Measurements from ENCODE around the gene B4GALT6.

Gene B4GALT6

DNA sequence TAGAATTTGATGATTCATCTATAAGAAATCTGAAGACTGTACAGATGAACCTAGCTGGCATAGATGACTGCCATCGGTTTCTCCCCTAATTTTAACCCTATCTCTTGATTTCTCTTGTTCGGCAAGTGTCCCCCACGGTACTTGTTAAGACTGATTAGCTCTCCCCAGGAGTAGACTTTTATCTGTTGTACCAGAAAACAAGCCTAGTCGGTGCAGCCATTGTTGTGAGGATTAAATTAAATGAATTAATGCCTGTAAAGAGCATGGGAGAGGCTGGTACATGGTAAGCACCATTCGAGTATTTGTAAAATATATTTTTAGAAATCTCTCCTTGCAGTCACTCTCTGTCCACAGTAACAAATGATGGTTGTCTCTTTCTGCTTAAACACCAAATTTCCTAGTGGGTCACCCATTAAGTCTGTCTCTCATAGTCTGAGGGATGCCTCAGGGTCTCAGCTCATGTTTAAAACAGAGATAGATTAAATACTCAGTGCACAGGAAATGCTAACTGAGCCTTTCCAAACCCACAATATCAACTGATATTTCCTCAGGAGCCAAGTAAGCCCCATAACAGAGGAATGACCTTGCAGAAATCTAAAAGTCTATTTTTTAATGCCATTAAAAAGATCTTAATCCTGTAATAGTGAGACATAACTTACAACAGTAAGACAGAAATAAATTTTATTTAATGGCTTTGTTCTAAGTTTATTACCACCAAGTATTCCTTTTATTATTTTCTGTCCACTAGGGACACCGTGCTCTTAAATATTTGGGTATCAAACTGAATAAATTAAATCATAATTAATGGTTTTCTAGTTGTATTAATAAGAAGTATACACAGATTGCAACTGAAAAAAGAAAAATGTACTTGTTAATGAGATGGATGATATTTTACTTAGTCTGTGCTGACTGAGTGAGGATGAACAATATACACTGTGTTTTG, 2.9 kb upstream of the B4GALT6 start:
- DNase-seq = no peak

- DNase-seq = no peak
Measured at GRCh38 chr18:31686572-31686971, 2.2 kb upstream of the B4GALT6 start.

- peak; percentile 52 for DNase-seq
Measured at GRCh38 chr18:31685097-31686082, 1.0 kb upstream of the B4GALT6 start.

GRCh38 chr18:31683968-31684278, 458 bp downstream of the B4GALT6 start:
- DNase-seq = no peak

DNA sequence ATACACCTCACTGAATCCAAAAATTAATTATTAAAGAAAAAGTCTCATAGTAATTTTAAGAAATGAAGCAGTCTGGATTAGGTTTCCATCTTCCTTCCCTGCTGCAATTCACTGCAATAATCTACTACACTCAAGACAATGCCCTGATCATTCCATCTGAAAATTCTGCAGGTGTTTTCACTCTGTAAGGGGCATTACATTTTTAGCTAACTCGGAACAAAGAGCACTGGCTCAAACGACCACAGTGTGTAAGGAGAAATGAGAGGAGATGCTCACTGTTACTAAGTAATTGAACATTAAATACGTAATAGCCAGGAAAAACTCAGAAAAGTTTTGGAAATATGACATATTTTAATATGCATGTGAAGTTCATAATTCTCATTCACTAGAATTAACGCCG, 1.3 kb downstream of the B4GALT6 start:
- no peak for DNase-seq

DNA sequence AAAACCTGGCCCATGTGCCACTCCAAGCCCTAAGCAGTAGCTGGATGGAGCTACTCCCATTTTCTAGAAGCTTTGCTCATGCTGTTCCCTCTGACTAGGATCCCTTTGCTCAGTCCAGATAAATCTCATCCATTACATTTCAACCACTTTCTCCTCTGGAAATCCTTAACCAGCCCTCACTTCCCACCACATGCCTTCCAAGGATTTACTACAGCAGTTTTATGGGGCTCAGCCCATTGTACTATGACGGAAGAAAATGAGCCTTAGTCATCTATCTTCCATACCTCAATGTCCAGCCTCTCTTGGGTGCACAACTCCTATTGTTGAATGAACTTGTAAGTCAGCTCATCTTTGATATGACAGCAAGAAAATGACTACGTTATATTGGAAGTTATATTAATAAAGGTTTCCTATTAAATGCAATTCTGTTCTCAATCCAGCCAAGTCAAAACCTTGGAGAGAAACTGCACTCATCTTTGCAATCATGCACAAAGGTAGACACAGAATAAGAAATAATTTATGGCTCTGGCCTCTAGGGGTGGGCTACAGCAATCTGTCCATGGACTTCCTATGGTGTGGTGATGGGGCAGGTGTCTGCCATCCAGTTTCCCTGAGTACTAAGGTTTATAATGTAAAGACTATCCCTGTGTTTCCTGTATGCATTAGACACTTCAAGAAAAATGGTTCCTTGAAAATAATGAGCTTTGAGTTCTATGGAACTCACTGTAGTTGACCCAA, 3.4 kb downstream of the B4GALT6 start:
- no peak for DNase-seq

DNA sequence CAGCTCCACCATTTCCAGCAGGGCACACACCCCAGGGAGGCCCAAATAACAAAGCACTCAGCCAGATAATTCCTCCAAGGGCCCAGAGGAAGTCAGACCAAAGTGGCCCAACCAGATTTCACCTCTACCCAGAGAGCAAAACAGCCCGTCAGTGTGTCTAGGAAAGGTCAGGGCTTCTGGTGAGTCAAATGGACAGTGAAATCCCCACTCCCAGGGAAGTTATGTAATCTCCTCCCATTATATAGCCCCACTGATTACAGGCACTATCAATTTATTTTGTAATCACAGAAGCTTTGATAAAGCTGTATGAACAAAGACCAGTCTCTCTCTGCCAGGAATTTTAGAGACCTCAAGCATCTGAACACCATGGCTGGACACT, 4.0 kb downstream of the B4GALT6 start:
- DNase-seq = no peak

- no peak for DNase-seq
Measured at GRCh38 chr18:31679791-31680432, 4.5 kb downstream of the B4GALT6 start.

DNA sequence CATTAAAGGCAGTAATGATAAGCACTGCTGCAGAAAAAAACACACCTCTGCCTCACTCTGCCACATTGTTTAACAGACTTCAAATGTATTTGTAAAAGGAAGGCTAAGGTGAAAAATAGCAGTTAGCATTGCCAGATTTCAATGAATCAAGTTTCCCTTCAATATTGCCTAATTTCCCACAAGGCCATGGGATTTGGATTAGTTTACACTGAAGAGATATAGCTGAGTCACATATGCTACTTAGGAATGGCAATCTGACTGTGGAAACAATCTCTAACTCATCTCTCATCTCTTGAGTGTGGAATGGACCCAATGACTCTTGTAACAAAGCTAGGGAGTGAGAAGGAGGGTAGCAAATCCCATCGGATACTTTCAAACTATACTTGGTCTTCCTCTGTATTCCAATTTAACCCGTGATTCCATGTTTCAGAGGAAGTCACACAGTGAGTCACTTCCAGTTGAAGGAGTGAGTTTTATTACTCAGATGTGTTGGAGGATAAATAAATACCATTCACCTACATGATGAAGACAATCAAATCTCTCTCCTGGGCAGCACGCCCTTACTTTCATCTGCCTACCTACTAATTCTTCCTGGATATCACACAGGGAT, 5.1 kb downstream of the B4GALT6 start:
- no peak for DNase-seq

DNA sequence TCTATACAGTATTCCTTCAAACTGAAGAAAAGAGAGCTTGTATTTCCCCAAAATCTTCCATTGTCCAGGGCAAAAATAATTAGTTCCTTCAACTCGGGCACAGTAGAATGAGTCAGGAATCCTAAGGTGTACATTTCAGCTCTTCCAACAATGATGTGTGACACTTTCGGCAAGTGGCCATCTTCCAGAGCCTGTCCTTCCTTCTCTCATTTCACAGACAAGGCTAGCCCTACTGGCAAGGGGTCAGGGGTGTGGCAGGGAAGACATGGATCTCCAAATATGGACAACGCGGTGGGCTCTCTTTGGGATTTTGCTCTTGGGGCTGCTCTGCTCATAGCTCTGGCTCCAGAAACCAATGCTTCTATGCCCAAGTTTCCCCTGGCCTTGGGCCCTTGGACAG, 6.0 kb downstream of the B4GALT6 start:
- no peak for DNase-seq

GRCh38 chr18:31677592-31677991, 6.8 kb downstream of the B4GALT6 start:
- no peak for DNase-seq

- DNase-seq = no peak
Measured at GRCh38 chr18:31675404-31675803, 9.0 kb downstream of the B4GALT6 start.

DNA sequence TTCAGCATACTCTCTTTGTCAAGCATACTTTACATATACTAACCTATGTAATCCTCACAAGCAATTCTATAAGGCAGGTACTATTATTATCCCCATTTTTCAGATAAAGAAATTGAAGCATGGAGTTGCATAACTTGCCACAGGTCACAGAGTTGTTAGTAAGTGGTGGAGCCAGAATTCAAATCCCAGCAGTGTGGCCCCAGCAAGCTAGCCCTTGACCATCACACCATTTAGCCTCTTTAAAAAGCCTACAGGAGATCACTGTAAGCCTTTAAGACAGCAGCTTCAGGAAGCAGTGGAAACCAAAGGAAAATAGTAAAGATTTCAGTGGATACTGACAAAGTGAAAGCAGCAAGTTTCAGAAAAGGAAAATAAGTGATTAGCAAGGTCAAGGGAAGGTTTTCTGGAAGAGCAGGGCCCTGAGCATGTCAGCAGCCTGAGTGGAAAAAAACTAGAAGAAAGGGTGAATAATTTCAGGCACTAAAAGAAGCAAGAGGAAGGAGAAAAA, 11.7 kb downstream of the B4GALT6 start:
- DNase-seq = no peak

DNA sequence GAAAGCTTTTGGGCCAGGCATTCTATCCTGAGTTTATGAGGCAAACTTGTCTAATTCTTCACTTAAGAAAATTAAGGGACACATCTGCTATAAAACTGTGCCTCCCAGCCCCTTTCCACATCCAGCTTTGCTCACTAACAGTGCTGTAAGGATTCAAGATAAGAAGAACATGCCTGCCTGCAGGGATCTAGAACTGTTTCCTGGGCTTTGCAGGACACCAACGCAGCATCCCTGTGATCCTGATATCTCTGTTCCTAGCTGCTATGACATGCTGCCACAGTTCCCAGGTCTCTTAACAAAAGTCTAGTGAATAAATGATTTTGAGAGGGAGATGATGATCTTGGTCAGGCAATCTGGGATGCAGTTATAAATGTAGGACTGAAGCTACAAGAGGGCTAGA, 12.4 kb downstream of the B4GALT6 start:
- no peak for DNase-seq

- DNase-seq = no peak
Measured at GRCh38 chr18:31669541-31669940, 14.8 kb downstream of the B4GALT6 start.

GRCh38 chr18:31667185-31667584, 17.2 kb downstream of the B4GALT6 start:
- DNase-seq = no peak

DNA sequence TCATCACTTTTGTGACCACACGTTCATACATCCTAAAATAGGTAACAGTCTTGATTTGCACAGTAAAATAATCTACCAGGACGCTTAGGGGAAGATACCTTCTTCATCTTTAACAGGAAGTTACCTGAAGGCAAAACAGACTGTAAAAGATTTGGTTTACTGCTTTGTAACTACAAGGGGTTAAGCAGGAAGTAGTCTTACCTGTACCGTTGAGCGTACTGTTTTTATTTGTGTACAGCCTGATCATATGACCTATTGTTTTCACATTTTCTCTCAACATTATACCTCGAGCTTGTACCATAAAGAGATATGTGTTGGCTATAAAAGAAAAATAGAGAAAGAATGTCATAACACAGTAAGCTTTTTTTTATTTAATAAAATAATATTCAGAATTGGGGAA, 18.3 kb downstream of the B4GALT6 start:
- DNase-seq = no peak

DNA sequence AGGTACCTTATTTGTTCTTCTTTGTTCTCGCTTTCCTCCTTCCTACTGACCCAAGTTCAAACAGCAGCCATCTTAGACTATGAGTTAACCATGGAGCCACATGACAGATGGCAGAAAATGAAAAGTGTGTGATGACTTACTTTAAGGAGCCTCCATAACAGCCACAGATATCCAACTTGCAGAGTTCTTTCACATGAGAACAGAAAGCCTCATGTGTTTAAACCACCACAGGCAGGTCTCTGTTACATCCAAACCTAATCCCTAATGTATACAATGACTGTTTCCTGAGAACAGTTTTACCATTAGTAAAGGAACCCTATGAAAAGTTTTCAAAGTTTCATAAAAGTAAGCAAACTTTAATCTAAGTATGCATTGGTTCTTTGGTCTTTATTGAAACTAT, 20.3 kb downstream of the B4GALT6 start:
- no peak for DNase-seq

GRCh38 chr18:31661965-31662364, 22.4 kb downstream of the B4GALT6 start:
- DNase-seq = no peak

DNA sequence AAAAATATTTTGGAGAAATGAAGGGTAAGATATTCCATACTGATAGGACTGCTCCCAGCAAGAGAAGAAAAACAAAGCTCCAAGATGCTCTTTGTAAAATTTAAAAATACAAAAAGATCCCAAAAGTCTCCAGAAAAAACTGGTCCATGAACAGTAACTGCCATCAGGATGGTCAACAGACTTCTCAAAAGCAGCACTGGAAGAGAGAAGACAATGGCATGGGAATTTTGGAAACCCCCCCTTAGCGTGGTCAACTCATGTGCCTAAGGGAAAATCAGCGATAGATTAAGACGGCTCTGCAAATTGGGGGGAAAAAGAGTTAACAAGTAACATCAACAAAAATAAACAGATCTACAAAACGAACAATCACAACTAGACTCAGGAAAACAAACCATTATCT, 23.6 kb downstream of the B4GALT6 start:
- no peak for DNase-seq

GRCh38 chr18:31659576-31660177, 24.7 kb downstream of the B4GALT6 start:
- DNase-seq = no peak

Measured in activated CD4-positive, alpha-beta T cell treated with anti-CD3 and anti-CD28 coated beads, Interleukin-2, amount 50 U/mL, for 16 hours (primary cell).